Measurements from ENCODE around the gene FNBP1.
A peak's percentile ranks its signal among the peaks of the same experiment; 100 is the strongest.
"Not testable (repeated sequence)": the region's sequence is repeated elsewhere in the genome, so short reads cannot be mapped to it uniquely, and the experiment has no call there.

FNBP1 gene

DNA sequence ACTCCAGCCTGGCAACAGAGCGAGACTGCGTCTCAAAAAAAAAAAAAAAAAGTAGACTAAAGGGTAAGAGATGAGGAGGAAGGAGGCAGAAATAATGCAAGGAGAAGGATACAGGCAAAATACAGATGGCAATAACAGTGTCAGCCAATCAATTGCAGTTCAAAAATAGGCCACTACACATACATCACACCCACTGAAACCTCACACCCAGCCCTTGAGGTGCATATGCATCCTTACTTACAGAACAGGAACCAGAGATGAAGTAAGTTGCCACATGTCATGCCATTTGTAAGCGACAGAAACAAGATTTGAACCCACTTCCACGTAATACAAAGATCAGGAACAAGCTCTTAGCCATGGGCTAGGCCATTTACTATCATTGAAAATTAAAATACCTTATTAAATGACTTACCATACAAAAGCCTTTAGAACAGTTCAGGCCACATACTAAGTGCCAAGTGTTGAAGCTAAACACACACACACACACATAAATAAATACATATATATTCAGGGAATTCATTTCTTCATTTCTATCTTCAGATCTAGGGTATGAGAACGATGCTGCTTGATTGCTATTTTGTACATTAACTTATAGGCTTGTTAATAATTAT lies 98.4 kb downstream of the FNBP1 start:
- Histone ChIP-seq H3F3A (ENCODE audit: low read depth) (no peaks in the 10 kb centered on the region), H2AFZ (ENCODE audit: low read length) (no peak overlapping the region), H3K9me2 (replicated peaks; ENCODE audit: low read depth, low read length) (no peaks in the 10 kb centered on the region), H4K20me1 (ENCODE audit: insufficient read depth, low read length, poor library complexity, severe bottlenecking) (no peaks in the 10 kb centered on the region), H3K79me2 (ENCODE audit: insufficient read depth, low read length) (no peaks in the 10 kb centered on the region; the same call in 1 of the 2 replicates), H3K4me3 (ENCODE audit: low read length, poor library complexity, severe bottlenecking) (no peak overlapping the region), H3K9me3 (ENCODE audit: insufficient read depth, low read depth, low read length) (peaks cover 4% of the 10 kb centered on the region; the same call in 1 of the 2 replicates), H3K4me2 (ENCODE audit: low read depth, low read length, poor library complexity, severe bottlenecking) (peak overlapping the region; percentile 48), H3K36me3 (ENCODE audit: insufficient read depth, low read length) (peaks cover 23% of the 10 kb centered on the region; the same call in 1 of the 2 replicates), H3K9ac (ENCODE audit: low read depth, low read length, poor library complexity, severe bottlenecking) (peak overlapping the region; percentile 35), H3K4me1 (ENCODE audit: insufficient read depth, low read length, poor library complexity, severe bottlenecking) (peaks cover 16% of the 10 kb centered on the region), H3K27me3 (ENCODE audit: insufficient read depth, low read length, poor library complexity, severe bottlenecking) (no peaks in the 10 kb centered on the region)
- TF ChIP-seq, protein P1, sequence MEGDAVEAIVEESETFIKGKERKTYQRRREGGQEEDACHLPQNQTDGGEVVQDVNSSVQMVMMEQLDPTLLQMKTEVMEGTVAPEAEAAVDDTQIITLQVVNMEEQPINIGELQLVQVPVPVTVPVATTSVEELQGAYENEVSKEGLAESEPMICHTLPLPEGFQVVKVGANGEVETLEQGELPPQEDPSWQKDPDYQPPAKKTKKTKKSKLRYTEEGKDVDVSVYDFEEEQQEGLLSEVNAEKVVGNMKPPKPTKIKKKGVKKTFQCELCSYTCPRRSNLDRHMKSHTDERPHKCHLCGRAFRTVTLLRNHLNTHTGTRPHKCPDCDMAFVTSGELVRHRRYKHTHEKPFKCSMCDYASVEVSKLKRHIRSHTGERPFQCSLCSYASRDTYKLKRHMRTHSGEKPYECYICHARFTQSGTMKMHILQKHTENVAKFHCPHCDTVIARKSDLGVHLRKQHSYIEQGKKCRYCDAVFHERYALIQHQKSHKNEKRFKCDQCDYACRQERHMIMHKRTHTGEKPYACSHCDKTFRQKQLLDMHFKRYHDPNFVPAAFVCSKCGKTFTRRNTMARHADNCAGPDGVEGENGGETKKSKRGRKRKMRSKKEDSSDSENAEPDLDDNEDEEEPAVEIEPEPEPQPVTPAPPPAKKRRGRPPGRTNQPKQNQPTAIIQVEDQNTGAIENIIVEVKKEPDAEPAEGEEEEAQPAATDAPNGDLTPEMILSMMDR (conservative IDR thresholded peaks at IDR 0.05; ENCODE audit: low read length), result no peak
- TF ChIP-seq EZH2phosphoT487 (IDR thresholded peaks at IDR 0.05; ENCODE audit: borderline replicate concordance), result no peak

DNA sequence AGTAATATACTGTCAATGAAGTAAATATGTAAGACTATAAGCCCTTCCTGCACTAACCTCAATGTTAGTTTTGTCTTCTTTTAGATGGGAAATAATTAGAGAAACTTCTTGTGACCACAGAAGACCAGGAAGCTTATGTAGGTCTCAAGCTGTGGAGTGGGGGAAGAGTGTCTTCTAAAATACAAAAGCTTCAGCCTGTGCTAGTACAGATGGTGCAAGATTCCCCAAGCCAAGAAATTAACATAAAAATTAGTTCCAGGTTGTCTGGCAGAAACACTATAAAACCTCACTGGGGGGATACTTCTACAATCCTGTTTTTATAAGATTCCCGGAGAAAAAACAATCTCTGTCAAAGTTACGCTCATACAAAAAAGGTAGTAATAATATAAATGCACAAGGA lies 103.6 kb downstream of the FNBP1 start:
- H4K20me1 ChIP-seq (ENCODE audit: insufficient read depth, low read length, poor library complexity, severe bottlenecking), result no peaks in the 10 kb centered on the region
- H3K79me2 ChIP-seq (ENCODE audit: insufficient read depth, low read length), result no peaks in the 10 kb centered on the region; the same call in 1 of the 2 replicates
- no peaks in the 10 kb centered on the region for H3K9me2 ChIP-seq (replicated peaks; ENCODE audit: low read depth, low read length)
- no peak overlapping the region for H3K4me3 ChIP-seq (ENCODE audit: low read length, poor library complexity, severe bottlenecking)
- H2AFZ ChIP-seq (ENCODE audit: low read length), result no peak overlapping the region
- peaks cover 4% of the 10 kb centered on the region; the same call in 1 of the 2 replicates for H3K9me3 ChIP-seq (ENCODE audit: insufficient read depth, low read depth, low read length)
- H3K36me3 ChIP-seq (ENCODE audit: insufficient read depth, low read length), result peaks cover 13% of the 10 kb centered on the region; the same call in 1 of the 2 replicates
- TF ChIP-seq, protein P1 (conservative IDR thresholded peaks at IDR 0.05; ENCODE audit: low read length), result no peak
- no peak for TF ChIP-seq EZH2phosphoT487 (IDR thresholded peaks at IDR 0.05; ENCODE audit: borderline replicate concordance)
- no peaks in the 10 kb centered on the region for H3K27me3 ChIP-seq (ENCODE audit: insufficient read depth, low read length, poor library complexity, severe bottlenecking)
- no peak overlapping the region for H3K4me2 ChIP-seq (ENCODE audit: low read depth, low read length, poor library complexity, severe bottlenecking)
- H3K4me1 ChIP-seq (ENCODE audit: insufficient read depth, low read length, poor library complexity, severe bottlenecking), result peaks cover 4% of the 10 kb centered on the region
- no peak overlapping the region for H3K9ac ChIP-seq (ENCODE audit: low read depth, low read length, poor library complexity, severe bottlenecking)
- no peaks in the 10 kb centered on the region for H3F3A ChIP-seq (ENCODE audit: low read depth)

DNA sequence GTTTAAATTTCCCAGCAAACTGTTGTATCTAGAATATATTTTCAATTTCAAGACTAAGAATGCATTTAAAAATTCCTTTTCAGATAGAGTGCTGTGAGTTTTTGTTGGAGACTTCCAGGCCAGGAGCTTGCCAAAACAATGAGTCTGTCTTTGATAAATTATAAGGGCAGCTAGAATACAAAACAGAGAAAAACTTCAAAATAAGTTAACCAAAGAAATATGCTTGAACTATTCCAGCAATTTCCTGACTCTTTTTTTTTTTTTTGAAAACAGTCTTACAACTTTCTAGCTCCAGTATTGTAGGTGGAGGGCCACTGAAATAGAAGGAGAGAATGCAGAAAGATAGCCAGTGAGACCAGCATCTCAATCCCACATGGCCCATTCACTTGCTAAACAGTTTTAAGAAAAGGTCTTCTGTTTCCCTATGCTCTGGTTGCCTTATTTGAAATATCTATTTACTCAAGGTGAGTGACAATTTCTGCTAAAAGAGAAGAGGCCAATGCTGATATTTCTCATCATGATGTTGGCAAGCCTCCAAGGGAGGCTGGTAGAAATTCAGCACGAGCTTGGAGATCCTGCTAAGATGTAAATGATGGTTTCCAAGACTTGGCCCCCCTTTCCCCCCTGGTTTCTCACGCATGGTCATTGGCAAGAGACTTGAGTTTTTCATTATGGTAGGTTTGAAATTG lies 104.6 kb downstream of the FNBP1 start:
- Histone ChIP-seq H3K36me3 (ENCODE audit: insufficient read depth, low read length) (peaks cover 13% of the 10 kb centered on the region; the same call in 1 of the 2 replicates), H4K20me1 (ENCODE audit: insufficient read depth, low read length, poor library complexity, severe bottlenecking) (no peaks in the 10 kb centered on the region), H3K4me1 (ENCODE audit: insufficient read depth, low read length, poor library complexity, severe bottlenecking) (peaks cover 3% of the 10 kb centered on the region), H2AFZ (ENCODE audit: low read length) (no peak overlapping the region), H3K9ac (ENCODE audit: low read depth, low read length, poor library complexity, severe bottlenecking) (no peak overlapping the region), H3K9me2 (replicated peaks; ENCODE audit: low read depth, low read length) (no peaks in the 10 kb centered on the region), H3K4me2 (ENCODE audit: low read depth, low read length, poor library complexity, severe bottlenecking) (no peak overlapping the region), H3K27me3 (ENCODE audit: insufficient read depth, low read length, poor library complexity, severe bottlenecking) (no peaks in the 10 kb centered on the region), H3K9me3 (ENCODE audit: insufficient read depth, low read depth, low read length) (peaks cover 4% of the 10 kb centered on the region; the same call in 1 of the 2 replicates), H3K79me2 (ENCODE audit: insufficient read depth, low read length) (peaks cover 7% of the 10 kb centered on the region; the same call in 1 of the 2 replicates), H3F3A (ENCODE audit: low read depth) (no peaks in the 10 kb centered on the region), H3K4me3 (ENCODE audit: low read length, poor library complexity, severe bottlenecking) (no peak overlapping the region)
- no peak for TF ChIP-seq EZH2phosphoT487 (IDR thresholded peaks at IDR 0.05; ENCODE audit: borderline replicate concordance)
- TF ChIP-seq, protein P1 (conservative IDR thresholded peaks at IDR 0.05; ENCODE audit: low read length), result no peak

DNA sequence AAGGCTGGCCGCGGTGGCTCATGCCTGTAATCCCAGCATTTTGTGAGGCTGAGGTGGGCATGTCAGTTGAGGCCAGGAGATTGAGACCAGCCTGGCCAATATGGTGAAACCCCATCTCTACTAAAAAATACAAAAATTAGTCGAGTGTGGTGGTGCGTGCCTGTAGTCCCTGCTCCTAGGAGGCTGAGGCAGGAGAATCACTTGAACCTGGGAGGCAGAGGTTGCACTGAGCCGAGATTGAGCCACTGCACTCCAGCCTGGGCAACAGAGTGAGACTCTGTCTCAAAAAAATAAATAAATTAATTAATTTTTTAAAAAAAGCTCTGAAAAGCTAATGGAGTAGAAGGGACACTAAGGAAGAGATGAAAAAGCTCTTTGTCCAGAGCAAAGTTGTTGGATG lies 105.1 kb downstream of the FNBP1 start:
- H3K9ac ChIP-seq (ENCODE audit: low read depth, low read length, poor library complexity, severe bottlenecking), result not testable (repeated sequence)

More for the DNA sequence above, 105.1 kb downstream of the FNBP1 start:
- not testable (repeated sequence) for H3K4me3 ChIP-seq (ENCODE audit: low read length, poor library complexity, severe bottlenecking); H2AFZ ChIP-seq (ENCODE audit: low read length); H3K27me3 ChIP-seq (ENCODE audit: insufficient read depth, low read length, poor library complexity, severe bottlenecking); H3K36me3 ChIP-seq (ENCODE audit: insufficient read depth, low read length); H3K4me1 ChIP-seq (ENCODE audit: insufficient read depth, low read length, poor library complexity, severe bottlenecking); H4K20me1 ChIP-seq (ENCODE audit: insufficient read depth, low read length, poor library complexity, severe bottlenecking); H3K79me2 ChIP-seq (ENCODE audit: insufficient read depth, low read length); H3K9me2 ChIP-seq (replicated peaks; ENCODE audit: low read depth, low read length); H3K9me3 ChIP-seq (ENCODE audit: insufficient read depth, low read depth, low read length); H3K4me2 ChIP-seq (ENCODE audit: low read depth, low read length, poor library complexity, severe bottlenecking); H3F3A ChIP-seq (ENCODE audit: low read depth)

All from Loucy (cell line).